CD8-positive, alpha-beta memory T cell (primary cell): ENCODE data around the gene MYH11. TPM values are rescaled to one million over a fixed set of nuclear protein-coding genes. Genes with fewer than 3 reads are reported as not detected.

Experiments
- CTCF ChIA-PET: fragments of 350-600 bp; sonication (Branson Sonifier 250); formaldehyde crosslinking; loops from one replicate; lab custom pipeline; 2021; ENCODE audit warnings: antibody characterized with exemption; lab: Charles Lee
- POLR2A ChIA-PET: fragments of 350-600 bp; sonication (Branson Sonifier 250); formaldehyde crosslinking; loops from one replicate; lab custom pipeline; 2021; ENCODE audit warnings: antibody characterized with exemption; lab: Charles Lee
- DNase-seq, 5 donors: peaks; one replicate each; pipeline versions ENCODE4 v3.0.0 to v3.0.0-alpha.2; 2020 to 2022; ENCODE audit warnings: mixed read lengths in 1 of 5
- H3K27ac ChIP-seq: one replicate; pipeline ENCODE4 v1.7.0; 2013; ENCODE audit warnings: low read depth, mild to moderate bottlenecking, low read length, moderate library complexity
- H3K27me3 ChIP-seq: 2 replicates; pipeline ENCODE4 v1.7.0; 2013; ENCODE audit warnings: low read length, mild to moderate bottlenecking; ENCODE audit not compliant: insufficient read depth, poor library complexity, severe bottlenecking
- H3K36me3 ChIP-seq: 2 replicates; pipeline ENCODE4 v1.7.0; 2013; ENCODE audit warnings: mild to moderate bottlenecking, low read length, moderate library complexity; ENCODE audit not compliant: insufficient read depth
- H3K4me1 ChIP-seq: 2 replicates; pipeline ENCODE4 v1.7.0; 2013; ENCODE audit warnings: mild to moderate bottlenecking, low read length, moderate library complexity; ENCODE audit not compliant: insufficient read depth
- H3K4me3 ChIP-seq: 2 replicates; pipeline ENCODE4 v1.7.0; 2013; ENCODE audit warnings: mild to moderate bottlenecking, low read length
- H3K9me3 ChIP-seq: 2 replicates; pipeline ENCODE4 v1.7.0; 2013; ENCODE audit warnings: mild to moderate bottlenecking, low read length
- H3K27ac Mint-ChIP-seq, 8 donors: one replicate each; pipeline ENCODE4 v1.8.0; 2020 to 2021; ENCODE audit warnings: mixed read lengths in 8 of 8, mild to moderate bottlenecking in 6 of 8, inconsistent platforms in 3 of 8, moderate library complexity in 3 of 8
- H3K27me3 Mint-ChIP-seq, 2 donors: one replicate each; pipeline ENCODE4 v1.8.0; 2020 to 2021; ENCODE audit warnings: mixed read lengths in 2 of 2, mild to moderate bottlenecking in 1 of 2, moderate library complexity in 1 of 2
- H3K36me3 Mint-ChIP-seq, 3 donors: one replicate each; pipeline ENCODE4 v1.8.0; 2020 to 2021; ENCODE audit warnings: mixed read lengths in 3 of 3, inconsistent platforms in 1 of 3, mild to moderate bottlenecking in 1 of 3
- H3K4me1 Mint-ChIP-seq, 3 donors: one replicate each; pipeline ENCODE4 v1.8.0; 2020 to 2021; ENCODE audit warnings: mixed read lengths in 3 of 3, inconsistent platforms in 1 of 3, mild to moderate bottlenecking in 1 of 3
- H3K4me3 Mint-ChIP-seq, 7 donors: one replicate each; pipeline ENCODE4 v1.8.0; 2020 to 2021; ENCODE audit warnings: mixed read lengths in 7 of 7, mild to moderate bottlenecking in 6 of 7, moderate library complexity in 4 of 7, inconsistent platforms in 2 of 7
- H3K9me3 Mint-ChIP-seq, 5 donors: one replicate each; pipeline ENCODE4 v1.8.0; 2020 to 2022; ENCODE audit warnings: mixed read lengths in 5 of 5, mild to moderate bottlenecking in 3 of 5, moderate library complexity in 2 of 5, inconsistent platforms in 1 of 5
- polyA plus RNA-seq: library from polyadenylated mRNA; unstranded; fragments of 300-500 nt; fragmentation: Illumina TruSeq; gene quantifications from one replicate; pipeline ENCODE4 v1.2.3, GENCODE V29; 2021
- total RNA-seq, 2 experiments: library from RNA; stranded (reverse); gene quantifications; one replicate each; pipeline ENCODE4 v1.2.3, GENCODE V29; 2021

Gene MYH11
- total and polyA plus RNA-seq, 3 experiments from 2014 or later = 1.1 TPM; not detected in 2

- no peaks in the 10 kb centered on the region for H3K9me3 ChIP-seq
- no peak overlapping the region for H3K27ac Mint-ChIP-seq
- POLR2A ChIA-PET = no interaction called here
- CTCF ChIA-PET = no interaction called here
- no peaks in the 10 kb centered on the region for H3K27me3 Mint-ChIP-seq
- no peak for DNase-seq
- no peak overlapping the region for H3K4me3 Mint-ChIP-seq
- H3K36me3 ChIP-seq = no peaks in the 10 kb centered on the region
- peaks cover 13 to 29% (median 16%) of the 10 kb centered on the region in 3 donors for H3K36me3 Mint-ChIP-seq
- H3K9me3 Mint-ChIP-seq = peaks cover 0 to 3% (median 0%) of the 10 kb centered on the region in 5 donors
- H3K27me3 ChIP-seq = no peaks in the 10 kb centered on the region
- H3K4me1 ChIP-seq = no peaks in the 10 kb centered on the region
- H3K4me3 ChIP-seq = no peak overlapping the region
- no peaks in the 10 kb centered on the region for H3K4me1 Mint-ChIP-seq
- H3K27ac ChIP-seq = no peak overlapping the region
These were observed 110.5 kb downstream of the MYH11 start for GRCh38 chr16:15746332-15746731.

- Histone ChIP-seq H3K27ac (no peak overlapping the region), H3K27me3 (no peaks in the 10 kb centered on the region), H3K4me1 (no peaks in the 10 kb centered on the region), H3K9me3 (no peaks in the 10 kb centered on the region), H3K4me3 (no peak overlapping the region), H3K36me3 (no peaks in the 10 kb centered on the region)
- H3K27me3 Mint-ChIP-seq = no peaks in the 10 kb centered on the region
- peaks cover 0 to 3% (median 0%) of the 10 kb centered on the region in 5 donors for H3K9me3 Mint-ChIP-seq
- ChIA-PET CTCF (no interaction called here), POLR2A (no interaction called here)
- DNase-seq = no peak
- peaks cover 19 to 39% (median 21%) of the 10 kb centered on the region in 3 donors for H3K36me3 Mint-ChIP-seq
- H3K27ac Mint-ChIP-seq = peak overlapping the region in 1 of 8 donors; percentile 14
- H3K4me1 Mint-ChIP-seq = no peaks in the 10 kb centered on the region
- H3K4me3 Mint-ChIP-seq = no peak overlapping the region
These were observed 113.2 kb downstream of the MYH11 start for GRCh38 chr16:15743657-15744056.

- Mint-ChIP-seq H3K27me3 (no peaks in the 10 kb centered on the region), H3K4me3 (no peak overlapping the region), H3K27ac (no peak overlapping the region), H3K4me1 (no peaks in the 10 kb centered on the region), H3K36me3 (peaks cover 20 to 40% (median 22%) of the 10 kb centered on the region in 3 donors), H3K9me3 (peaks cover 0 to 3% (median 0%) of the 10 kb centered on the region in 5 donors)
- POLR2A ChIA-PET = no interaction called here
- Histone ChIP-seq H3K36me3 (no peaks in the 10 kb centered on the region), H3K4me3 (no peak overlapping the region), H3K4me1 (no peaks in the 10 kb centered on the region), H3K27me3 (no peaks in the 10 kb centered on the region), H3K27ac (no peak overlapping the region), H3K9me3 (no peaks in the 10 kb centered on the region)
- CTCF ChIA-PET = interaction anchor here (1.2 kb wide), 1 partner anchor 385 kb away, joined by 5 read pairs; no protein-coding TSS in a partner anchor
- DNase-seq = no peak
These were observed 114.1 kb downstream of the MYH11 start for GRCh38 chr16:15742716-15743115.

- H3K27me3 Mint-ChIP-seq = no peaks in the 10 kb centered on the region
- Histone ChIP-seq H3K4me3 (no peak overlapping the region), H3K9me3 (no peaks in the 10 kb centered on the region), H3K36me3 (no peaks in the 10 kb centered on the region), H3K27ac (no peak overlapping the region), H3K27me3 (no peaks in the 10 kb centered on the region), H3K4me1 (no peaks in the 10 kb centered on the region)
- no peak overlapping the region for H3K4me3 Mint-ChIP-seq
- H3K27ac Mint-ChIP-seq = peak overlapping the region in 1 of 8 donors; percentile 61
- H3K4me1 Mint-ChIP-seq = no peaks in the 10 kb centered on the region
- no peak for DNase-seq
- peaks cover 0 to 3% (median 0%) of the 10 kb centered on the region in 5 donors for H3K9me3 Mint-ChIP-seq
- ChIA-PET POLR2A (no interaction called here), CTCF (no interaction called here)
- peaks cover 21 to 47% (median 22%) of the 10 kb centered on the region in 3 donors for H3K36me3 Mint-ChIP-seq
These were observed 115.5 kb downstream of the MYH11 start for GRCh38 chr16:15741207-15741871.

GRCh38 chr16:15739950-15740349 lies 116.9 kb downstream of the MYH11 start:
- H3K4me3 Mint-ChIP-seq = no peak overlapping the region
- no peaks in the 10 kb centered on the region for H3K4me1 Mint-ChIP-seq
- Histone ChIP-seq H3K4me3 (no peak overlapping the region), H3K36me3 (peaks cover 4% of the 10 kb centered on the region), H3K27ac (no peak overlapping the region), H3K27me3 (no peaks in the 10 kb centered on the region), H3K4me1 (no peaks in the 10 kb centered on the region), H3K9me3 (no peaks in the 10 kb centered on the region)
- peaks cover 22 to 56% (median 22%) of the 10 kb centered on the region in 3 donors for H3K36me3 Mint-ChIP-seq
- no peak for DNase-seq
- peak overlapping the region in 1 of 8 donors; percentile 29 for H3K27ac Mint-ChIP-seq
- CTCF ChIA-PET = no interaction called here
- POLR2A ChIA-PET = no interaction called here
- H3K9me3 Mint-ChIP-seq = peaks cover 0 to 3% (median 0%) of the 10 kb centered on the region in 5 donors
- no peaks in the 10 kb centered on the region for H3K27me3 Mint-ChIP-seq

GRCh38 chr16:15739464-15739863 lies 117.4 kb downstream of the MYH11 start:
- H3K36me3 Mint-ChIP-seq = peaks cover 22 to 59% (median 26%) of the 10 kb centered on the region in 3 donors
- no peaks in the 10 kb centered on the region for H3K4me1 Mint-ChIP-seq
- no peaks in the 10 kb centered on the region for H3K4me1 ChIP-seq
- POLR2A ChIA-PET = interaction anchor here (0.7 kb wide), 2 partner anchors 10 to 149 kb away, joined by 3 read pairs; no protein-coding TSS in a partner anchor
- H3K9me3 Mint-ChIP-seq = peaks cover 0 to 3% (median 0%) of the 10 kb centered on the region in 5 donors
- no peak overlapping the region for H3K27ac ChIP-seq
- CTCF ChIA-PET = no interaction called here
- peaks cover 4% of the 10 kb centered on the region for H3K36me3 ChIP-seq
- H3K27me3 Mint-ChIP-seq = no peaks in the 10 kb centered on the region
- no peak overlapping the region for H3K27ac Mint-ChIP-seq
- H3K9me3 ChIP-seq = no peaks in the 10 kb centered on the region
- no peak for DNase-seq
- no peak overlapping the region for H3K4me3 ChIP-seq
- no peaks in the 10 kb centered on the region for H3K27me3 ChIP-seq
- no peak overlapping the region for H3K4me3 Mint-ChIP-seq

- Mint-ChIP-seq H3K36me3 (peaks cover 22 to 56% (median 23%) of the 10 kb centered on the region in 3 donors), H3K4me3 (no peak overlapping the region), H3K27me3 (no peaks in the 10 kb centered on the region), H3K4me1 (no peaks in the 10 kb centered on the region), H3K9me3 (peaks cover 0 to 3% (median 0%) of the 10 kb centered on the region in 5 donors), H3K27ac (peak overlapping the region in 1 of 8 donors; percentile 74)
- CTCF ChIA-PET = no interaction called here
- Histone ChIP-seq H3K27me3 (no peaks in the 10 kb centered on the region), H3K36me3 (peaks cover 4% of the 10 kb centered on the region), H3K4me3 (no peak overlapping the region), H3K9me3 (no peaks in the 10 kb centered on the region), H3K4me1 (no peaks in the 10 kb centered on the region), H3K27ac (no peak overlapping the region)
- POLR2A ChIA-PET = no interaction called here
- no peak for DNase-seq
These were observed 119.6 kb downstream of the MYH11 start for GRCh38 chr16:15737140-15737644.

- H3K27ac ChIP-seq = no peak overlapping the region
- peaks cover 0 to 3% (median 0%) of the 10 kb centered on the region in 5 donors for H3K9me3 Mint-ChIP-seq
- no peaks in the 10 kb centered on the region for H3K4me1 Mint-ChIP-seq
- H3K36me3 Mint-ChIP-seq = peaks cover 16 to 50% (median 19%) of the 10 kb centered on the region in 3 donors
- ChIA-PET CTCF (no interaction called here), POLR2A (no interaction called here)
- no peaks in the 10 kb centered on the region for H3K27me3 ChIP-seq
- H3K36me3 ChIP-seq = peaks cover 4% of the 10 kb centered on the region
- DNase-seq = no peak
- no peak overlapping the region for H3K4me3 Mint-ChIP-seq
- H3K4me1 ChIP-seq = no peaks in the 10 kb centered on the region
- H3K4me3 ChIP-seq = no peak overlapping the region
- peak overlapping the region in 1 of 8 donors; percentile 2 for H3K27ac Mint-ChIP-seq
- H3K9me3 ChIP-seq = no peaks in the 10 kb centered on the region
- no peaks in the 10 kb centered on the region for H3K27me3 Mint-ChIP-seq
These were observed 120.3 kb downstream of the MYH11 start for GRCh38 chr16:15736529-15736928.
